HG02678 (cell line): ENCODE results near the gene NFKBIZ.

ENCODE experiments used
- ATAC-seq: cut with Tn5 transposase; IDR thresholded peaks from one replicate; pipeline ENCODE4 v1.9.1; 2021; ENCODE audit warnings: mild to moderate bottlenecking, moderate library complexity; ENCODE audit not compliant: unreplicated experiment

The NFKBIZ gene

DNA sequence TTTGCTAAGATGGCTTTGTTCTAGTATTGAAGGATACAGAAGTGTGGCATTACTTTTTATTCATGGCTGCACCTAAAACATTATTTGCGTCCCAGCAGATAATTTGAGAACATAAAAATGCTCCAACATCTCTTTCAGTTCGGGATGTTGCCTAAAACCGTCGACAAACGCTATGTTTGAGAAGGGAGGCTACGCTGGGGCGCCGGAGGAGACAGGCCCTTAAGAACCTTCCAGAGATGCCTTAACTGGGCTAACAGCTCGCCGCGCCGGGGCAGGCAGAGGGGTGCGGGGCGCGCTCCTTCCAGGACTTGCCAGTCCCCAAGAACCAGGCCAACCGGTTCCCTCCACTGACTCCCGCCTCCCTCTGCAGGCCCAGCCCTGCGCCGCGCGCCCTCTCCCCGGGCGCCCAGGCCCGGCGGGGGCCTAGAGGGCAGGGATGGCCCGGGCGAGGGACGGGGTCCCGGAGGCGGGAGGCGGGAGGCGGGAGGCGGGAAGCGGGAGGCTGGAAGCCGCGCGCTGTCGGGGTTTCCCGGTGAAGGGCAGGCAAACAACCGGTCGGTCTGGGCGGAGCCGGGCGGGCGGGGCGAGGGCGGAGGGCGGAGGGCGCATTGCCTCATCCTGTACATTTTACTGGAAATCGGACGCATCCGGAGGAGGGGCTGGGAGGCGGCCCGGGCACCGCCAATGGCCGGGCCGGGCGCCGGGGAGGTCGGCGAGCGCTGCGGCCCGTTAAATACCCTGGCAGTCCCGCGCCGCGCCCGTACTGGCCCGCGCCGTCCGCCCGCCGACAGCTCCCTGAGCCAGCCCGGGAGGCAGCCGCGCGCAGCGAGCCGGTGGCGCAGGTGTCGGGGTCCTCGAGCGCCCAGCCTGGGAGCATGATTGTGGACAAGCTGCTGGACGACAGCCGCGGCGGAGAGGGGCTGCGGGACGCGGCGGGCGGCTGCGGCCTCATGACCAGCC lies at the start of gene NFKBIZ:
Gene NFKBIZ, plus strand, starts transcription at position 761 of the 960 bp plus-strand sequence. Its CDS starts 115 bp downstream, at position 876.
- peak; percentile 75 for ATAC-seq

- no peak for ATAC-seq
Observed at GRCh38 chr3:101801174-101801573, 48.1 kb upstream of the NFKBIZ start.

DNA sequence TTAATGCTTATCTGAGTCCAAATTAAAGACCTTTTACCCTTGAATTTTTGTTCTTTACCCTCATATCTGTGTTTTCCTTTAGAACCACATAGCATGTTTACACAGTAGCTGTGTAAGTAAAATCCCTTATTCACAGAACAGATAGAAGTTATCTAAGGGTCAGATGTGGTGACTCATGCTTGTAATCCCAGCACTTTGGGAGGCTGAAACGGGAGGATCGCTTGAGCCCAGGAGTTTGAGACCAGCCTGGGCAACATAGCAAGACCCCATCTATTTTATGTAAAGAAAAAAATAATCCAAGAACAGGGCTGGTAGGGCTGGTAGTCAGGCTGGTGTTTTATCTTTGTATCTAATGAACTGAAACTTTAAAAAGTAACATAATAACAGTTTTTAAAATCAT lies 47.1 kb upstream of the NFKBIZ start:
- ATAC-seq = no peak

- ATAC-seq = peak; percentile 94
Observed at GRCh38 chr3:101803173-101803782, 46.0 kb upstream of the NFKBIZ start.

DNA sequence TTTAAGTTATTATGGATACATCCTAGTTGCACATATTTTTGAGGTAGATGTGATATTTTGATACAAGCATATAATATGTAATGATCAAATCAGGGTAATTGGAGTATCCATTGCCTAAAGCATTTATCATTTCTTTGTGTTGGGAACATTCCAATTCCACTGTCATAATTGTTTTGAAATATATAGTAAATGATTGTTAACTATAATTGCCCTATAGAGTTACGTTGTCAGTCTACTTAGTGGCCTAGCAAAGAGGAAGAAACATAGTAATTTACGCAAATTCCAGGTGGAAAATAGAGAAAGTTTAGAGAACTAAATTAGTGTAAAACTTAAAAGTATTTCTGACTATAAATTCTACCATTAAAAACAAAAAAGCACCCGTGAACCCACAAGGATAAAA lies 45.4 kb upstream of the NFKBIZ start:
- no peak for ATAC-seq

- no peak for ATAC-seq
Observed at GRCh38 chr3:101806491-101806890, 42.8 kb upstream of the NFKBIZ start.

GRCh38 chr3:101807888-101808287 lies 41.4 kb upstream of the NFKBIZ start:
- ATAC-seq = peak; percentile 67

DNA sequence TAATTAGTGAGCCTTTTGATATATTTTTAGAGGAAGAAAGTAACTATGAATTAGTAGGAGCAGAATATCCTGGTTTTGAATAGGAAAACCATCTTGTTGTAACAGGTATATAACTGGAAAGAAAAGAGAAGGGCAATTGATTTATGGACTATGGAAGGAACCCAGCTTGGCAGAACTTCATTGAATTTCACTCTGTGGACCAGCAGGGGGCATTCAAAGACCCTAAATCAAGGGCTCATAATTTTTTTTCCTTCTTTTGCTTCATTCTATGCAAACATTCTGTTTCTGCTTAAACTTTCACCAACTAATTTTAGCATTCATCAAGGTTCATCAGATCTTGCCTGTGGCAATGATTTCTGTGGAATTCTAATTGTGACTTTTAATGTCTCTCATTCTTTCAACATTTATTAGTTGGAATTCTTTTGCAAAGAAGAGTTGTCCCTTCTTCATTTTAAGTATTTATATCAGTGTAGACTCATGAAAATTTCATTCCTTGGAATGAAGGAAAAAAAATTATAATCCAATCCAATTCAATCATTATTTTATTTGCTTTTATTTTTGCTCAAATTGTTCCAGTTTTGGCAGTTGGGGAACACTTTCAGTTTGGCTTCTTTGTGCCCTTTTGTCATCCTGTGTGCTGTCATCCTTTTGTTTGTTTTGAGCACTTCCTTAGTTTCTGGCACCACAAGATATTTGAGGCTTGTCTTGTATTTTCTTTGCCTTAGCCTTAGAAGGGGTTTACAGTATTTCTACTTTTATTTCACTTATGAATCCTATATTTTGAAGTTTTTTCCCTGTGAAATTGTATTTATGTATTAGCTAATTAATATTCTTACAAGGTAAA lies 39.9 kb upstream of the NFKBIZ start:
- peak; percentile 41 for ATAC-seq

- no peak for ATAC-seq
Observed at GRCh38 chr3:101810022-101810418, 39.3 kb upstream of the NFKBIZ start.

DNA sequence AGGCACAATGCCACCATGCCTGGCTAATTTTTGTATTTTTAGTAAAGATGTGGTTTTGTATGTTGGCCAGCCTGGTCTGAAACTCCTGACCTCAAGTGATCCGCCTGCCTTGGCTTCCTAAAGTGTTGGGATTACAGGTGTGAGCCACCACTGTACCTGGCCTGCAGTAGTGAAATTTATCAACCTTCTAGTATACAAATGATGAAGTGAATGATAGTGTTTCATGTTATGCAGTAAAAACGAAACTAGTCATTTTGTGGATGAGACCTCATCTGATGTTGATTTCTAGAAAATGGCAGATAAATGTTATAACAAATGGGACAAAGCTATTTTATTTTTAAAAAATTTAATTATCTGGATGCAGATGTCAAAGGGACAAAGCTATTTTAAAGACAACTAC lies 37.4 kb upstream of the NFKBIZ start:
- ATAC-seq = no peak

GRCh38 chr3:101812895-101813294 lies 36.4 kb upstream of the NFKBIZ start:
- no peak for ATAC-seq

GRCh38 chr3:101813817-101814440 lies 35.4 kb upstream of the NFKBIZ start:
- no peak for ATAC-seq

DNA sequence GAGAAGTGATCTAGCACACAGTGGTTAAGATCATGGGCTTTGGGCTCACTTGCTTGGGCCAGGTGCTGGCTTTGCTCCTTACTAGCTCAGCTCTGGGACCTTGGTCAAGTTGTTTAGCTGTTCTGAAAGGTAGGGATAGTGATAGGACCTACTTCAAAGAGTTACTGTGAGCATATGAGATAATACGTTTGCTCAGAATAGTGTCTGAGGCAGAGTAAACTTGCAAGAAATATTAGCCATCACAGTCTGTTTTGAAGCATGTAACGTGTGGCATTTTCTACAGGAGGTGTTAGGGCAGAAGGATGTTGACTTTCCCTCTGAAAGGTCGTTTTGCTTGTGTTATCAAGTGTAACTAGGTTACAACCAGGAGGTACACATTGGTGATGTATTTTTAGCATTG lies 34.5 kb upstream of the NFKBIZ start:
- ATAC-seq = no peak

DNA sequence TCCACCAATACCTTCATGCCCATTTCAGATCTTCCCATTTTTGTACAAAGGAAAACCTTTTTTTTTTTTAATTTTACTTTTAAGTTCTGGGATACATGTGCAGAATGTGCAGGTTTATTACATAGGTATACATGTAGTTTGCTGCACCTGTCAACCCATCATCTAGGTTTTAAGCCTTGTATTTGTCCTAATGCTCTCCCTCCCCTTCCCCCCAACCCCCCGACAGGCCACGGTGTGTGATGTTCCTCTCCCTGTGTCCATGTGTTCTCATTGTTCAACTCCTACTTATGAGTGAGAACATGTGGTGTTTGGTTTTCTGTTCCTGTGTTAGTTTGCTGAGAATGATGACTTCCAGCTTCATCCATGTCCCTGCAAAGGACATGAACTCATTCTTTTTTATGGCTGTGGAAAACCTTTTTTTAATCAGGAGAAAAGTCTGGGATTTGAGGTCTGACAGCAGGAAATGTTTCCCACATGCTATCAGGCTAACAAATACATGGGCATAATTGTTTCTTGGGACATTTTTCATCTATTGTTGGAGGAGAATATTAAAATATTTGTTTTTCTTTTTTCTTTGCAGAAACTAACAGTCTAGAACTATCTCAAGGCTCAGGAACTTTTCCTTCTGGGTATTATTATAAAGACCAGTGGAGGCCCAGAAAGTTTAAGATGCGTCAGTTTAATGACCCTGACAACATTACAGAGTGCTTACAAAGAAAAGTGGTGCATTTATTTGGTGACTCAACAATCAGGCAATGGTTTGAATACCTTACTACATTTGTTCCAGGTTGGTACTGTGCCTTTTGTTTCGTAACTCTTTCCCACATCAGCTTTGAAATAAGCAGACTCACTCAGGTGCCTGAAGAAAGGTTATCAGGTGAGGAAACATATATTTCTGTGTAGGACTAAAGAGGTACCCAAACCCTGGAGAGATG lies 32.8 kb upstream of the NFKBIZ start:
- ATAC-seq = no peak

DNA sequence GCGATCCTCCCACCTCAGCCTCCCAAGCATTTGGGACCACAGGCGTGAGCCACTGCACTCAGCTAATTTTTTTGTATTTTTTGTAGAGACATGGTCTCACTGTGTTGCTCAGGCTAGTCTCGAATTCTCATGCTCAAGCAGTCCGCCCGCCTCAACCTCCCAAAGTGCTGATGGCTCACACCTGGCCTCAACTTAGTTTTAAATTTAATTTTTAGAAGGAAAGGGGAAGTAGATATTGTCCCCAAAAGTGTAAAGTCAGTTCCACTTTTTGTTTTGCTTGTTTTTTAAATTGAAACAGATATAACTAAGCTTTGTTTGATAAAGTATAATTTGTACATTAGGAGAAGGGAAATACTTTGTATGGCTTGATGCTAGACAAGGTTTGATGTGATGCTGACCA lies 31.3 kb upstream of the NFKBIZ start:
- ATAC-seq = no peak

- peak; percentile 78 for ATAC-seq
Observed at GRCh38 chr3:101819649-101820206, 29.6 kb upstream of the NFKBIZ start.

- ATAC-seq = no peak
Observed at GRCh38 chr3:101821503-101821902, 27.8 kb upstream of the NFKBIZ start.

DNA sequence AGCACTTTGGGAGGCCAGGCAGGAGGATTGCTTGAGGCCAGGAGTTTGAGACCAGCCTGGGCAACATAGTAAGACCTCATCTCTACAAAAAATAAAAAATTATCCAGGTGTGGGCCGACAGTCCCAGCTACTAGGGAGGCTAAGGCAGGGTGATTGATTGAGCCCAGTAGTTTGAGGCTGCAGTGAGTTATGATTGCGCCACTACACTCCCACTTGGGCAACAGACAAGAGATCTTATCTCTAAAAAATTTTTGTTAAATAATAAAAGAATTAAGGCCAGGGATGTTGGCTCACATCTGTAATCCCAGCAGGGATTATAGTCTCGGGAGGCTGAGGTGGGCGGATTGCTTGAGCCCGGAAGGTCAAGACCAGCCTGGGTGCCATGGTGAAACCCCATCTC lies 25.8 kb upstream of the NFKBIZ start:
- ATAC-seq = no peak

DNA sequence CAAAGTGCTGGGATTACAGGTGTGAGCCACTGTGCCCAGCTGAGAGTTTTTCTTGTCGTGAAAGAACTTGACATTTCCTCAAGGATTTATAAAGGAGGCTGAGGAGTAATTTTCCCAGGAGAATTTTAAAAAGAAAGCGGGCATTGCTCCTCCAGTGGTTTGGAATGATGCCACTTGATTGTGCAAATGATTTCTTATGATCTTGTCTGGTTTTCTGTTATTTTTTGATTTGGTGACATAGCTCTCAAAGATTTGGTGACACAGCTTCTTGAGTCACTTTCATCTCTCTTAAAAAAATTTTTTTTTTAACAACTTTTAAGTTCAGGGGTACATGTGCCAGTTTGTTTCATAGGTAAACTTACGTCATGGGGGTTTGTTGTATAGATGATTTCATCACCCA lies 24.6 kb upstream of the NFKBIZ start:
- ATAC-seq = no peak
